Middle frontal gyrus (tissue), 1 donor: ENCODE data around the gene FHOD1.

Experiments
- DNase-seq: peaks from one replicate; pipeline ENCODE4 v3.0.0-alpha.2; 2015; ENCODE audit warnings: low spot score; ENCODE audit errors: extremely low spot score

The FHOD1 gene

DNA sequence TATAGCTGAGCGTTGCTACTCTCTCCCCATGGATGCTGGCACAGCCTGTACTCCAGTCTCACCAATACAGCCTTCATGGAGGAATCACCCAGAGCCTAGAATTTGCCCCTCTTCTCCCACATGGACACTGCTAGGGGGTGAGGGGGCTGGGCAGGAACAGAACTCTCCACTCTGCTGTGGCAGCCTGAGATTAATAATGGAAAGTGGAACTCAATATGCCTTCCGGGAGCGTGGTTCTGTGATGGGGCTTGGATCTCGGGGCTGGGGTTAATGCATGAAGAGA lies 2.7 kb upstream of the FHOD1 start:
- DNase-seq = no peak

DNA sequence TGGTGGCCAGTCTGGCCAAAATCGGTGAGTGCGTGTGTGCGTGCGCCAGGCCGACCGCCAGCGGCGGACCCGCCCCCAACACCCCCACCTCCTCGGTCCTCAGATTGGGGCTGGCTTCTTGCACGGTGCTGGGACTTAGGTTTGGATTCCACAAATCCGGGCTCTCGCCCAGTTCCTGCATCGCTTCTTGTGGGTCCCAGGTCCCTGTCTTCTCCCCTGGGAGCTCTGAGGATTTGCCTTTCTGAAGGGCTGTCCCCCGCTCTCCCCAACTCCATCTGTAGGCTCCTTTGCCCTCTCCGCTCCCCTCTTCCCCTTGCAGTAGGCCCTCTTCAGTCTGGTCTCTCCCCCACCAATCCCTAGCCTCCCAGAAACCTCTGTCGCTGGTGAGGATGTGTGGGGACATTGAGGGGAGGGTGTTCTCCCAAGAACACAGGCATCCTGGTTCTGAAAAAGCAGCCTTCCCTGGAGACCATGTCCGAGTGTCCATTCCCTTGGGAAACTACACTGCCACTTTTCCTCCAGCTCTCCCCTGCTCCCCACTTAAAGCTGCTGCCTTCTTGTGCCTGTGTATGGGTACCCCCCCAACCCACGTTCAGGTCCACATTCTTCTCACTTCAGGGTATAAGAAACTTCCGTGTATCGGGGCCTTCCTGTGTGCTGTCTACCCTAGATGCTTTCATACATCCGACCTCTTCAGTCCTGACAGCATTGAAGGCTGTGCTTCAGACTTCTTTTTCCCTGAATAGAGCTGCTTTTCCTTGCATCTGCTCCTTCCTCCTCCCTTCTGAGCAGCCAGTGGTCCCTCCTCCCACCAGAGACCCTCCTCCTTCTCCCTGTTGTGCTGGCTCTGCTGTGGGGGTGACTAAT lies 2.1 kb upstream of the FHOD1 start:
- DNase-seq = no peak

DNA sequence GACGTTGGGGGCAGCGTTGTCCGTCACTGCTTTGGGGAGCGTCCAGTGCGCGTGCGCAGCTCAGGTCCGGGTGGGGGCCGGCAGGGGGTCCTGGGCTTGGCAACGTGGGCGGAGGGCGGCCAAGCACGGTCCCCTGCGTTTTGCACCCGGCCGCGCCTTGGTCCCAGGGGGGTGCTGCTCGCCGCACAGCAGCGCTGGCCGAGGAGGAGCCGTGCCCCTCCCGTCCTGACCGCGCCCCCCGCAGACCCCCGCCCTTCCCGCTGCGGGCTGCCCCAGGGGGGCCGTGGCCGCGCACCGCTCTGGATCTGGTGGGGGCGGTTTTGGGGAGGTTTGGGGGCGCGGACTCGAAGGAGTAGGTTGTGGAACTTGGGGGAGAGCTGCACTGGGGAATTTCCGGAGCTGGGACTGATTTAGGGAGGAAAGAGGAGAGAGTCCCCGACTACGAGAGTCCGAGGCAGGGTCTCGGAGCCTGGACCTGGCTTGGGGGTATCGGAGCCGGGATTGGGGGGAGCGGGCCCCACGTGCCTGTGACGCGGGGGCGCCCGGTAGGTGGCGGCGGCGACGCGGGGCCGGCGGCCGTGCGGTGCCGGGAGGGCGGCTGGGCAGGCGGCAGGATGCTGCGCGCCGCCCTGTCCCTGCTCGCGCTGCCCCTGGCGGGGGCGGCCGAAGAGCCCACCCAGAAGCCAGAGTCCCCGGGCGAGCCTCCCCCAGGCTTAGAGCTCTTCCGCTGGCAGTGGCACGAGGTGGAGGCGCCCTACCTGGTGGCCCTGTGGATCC lies 1.3 kb upstream of the FHOD1 start, which contains the start of gene SLC9A5:
Gene SLC9A5 (plus strand): TSS at position 579 of the 777 bp plus-strand sequence. CDS start 36 bp downstream, at position 615.
- no peak for DNase-seq

DNA sequence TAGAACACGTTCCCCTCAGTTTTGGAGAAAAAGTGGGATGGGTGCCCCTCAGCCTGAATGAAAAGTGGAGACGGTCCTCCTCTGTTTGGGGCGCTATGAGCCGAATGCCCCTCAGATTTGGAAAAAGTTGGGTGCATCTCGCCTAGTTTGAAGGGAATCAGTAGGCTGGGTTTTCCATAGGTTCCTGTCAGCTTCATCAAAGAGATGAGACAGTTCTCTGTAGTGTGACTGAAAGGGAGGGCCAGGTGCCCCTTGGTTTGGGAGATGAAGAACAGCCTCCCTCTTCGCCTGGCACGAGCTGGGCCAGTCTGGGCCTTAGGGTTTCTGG lies 756 bp upstream of the FHOD1 start:
- no peak for DNase-seq

DNA sequence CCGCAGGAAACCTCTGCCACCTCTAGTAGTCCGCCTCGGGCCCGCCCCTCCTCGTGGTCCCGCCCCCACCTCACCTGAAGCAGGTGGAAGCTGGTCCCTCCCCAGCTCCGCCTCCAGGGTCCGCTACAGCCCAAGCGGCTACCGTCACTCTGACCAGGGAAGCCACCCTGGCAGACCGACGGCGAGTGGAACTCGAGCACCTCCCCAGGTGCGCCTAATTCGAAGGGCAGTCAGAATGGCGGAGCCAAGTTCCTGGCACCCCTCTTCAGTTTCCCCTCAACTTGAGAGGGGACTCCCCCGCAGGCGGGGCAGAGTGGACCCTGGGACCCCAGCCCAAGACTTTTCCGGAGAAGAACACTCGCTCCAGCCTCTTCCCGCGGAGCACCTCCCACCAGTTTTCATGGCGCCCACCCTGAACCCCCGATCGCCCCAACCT lies 507 bp downstream of the FHOD1 start:
- no peak for DNase-seq

DNA sequence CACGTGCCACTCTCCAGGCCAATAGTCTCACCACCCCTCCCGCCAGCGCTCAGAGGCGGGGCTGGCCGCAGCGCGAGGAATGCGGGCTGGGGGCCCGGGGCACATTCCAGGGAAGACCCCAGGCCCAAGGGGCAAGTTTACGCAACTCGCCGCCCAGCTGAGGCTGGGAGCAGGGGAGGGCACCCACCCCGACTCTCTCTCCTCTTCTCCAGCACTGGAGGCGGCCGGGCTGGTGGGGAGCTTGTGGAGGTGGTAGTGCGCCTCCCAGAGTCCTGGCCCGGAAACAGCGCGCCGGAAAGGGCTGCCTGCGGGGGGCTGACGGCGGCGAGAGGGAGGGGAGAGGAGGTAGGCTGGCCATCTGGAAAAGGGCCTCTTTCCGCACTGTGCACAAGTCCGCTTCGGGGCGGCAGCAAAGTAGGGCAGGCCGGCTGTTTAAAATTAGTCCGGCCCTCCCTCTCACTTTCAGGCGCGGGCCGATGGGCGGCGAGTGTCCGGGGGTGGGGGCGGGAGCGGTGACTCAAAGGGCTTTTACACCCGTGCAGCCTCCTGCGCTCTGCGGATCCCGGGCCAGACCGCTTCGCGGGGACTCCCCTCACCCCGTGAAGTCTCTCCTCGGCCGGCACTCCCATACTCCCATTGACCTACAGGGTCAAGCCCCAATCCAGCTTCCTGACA lies 1.1 kb downstream of the FHOD1 start:
- DNase-seq = no peak

DNA sequence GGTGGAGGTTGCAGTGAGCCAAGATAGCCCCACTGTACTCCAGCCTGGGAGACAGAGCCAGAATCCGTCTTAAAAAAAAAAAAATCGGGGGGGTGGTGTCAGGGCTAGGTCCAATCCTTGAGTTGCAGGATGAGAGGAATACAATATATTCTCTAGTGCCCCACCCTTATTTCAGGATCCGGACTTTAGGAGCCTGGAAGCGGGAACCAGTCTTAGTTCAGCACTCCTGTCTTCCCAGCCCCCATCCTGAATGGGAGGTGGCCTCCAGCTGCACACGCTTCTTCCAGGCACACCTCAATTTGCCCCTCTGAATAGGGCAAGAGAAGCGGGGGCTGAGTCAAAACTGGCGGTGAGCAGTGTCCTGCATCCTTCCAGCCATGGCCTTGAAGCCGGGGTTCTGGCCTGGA lies 1.6 kb downstream of the FHOD1 start:
- no peak for DNase-seq

DNA sequence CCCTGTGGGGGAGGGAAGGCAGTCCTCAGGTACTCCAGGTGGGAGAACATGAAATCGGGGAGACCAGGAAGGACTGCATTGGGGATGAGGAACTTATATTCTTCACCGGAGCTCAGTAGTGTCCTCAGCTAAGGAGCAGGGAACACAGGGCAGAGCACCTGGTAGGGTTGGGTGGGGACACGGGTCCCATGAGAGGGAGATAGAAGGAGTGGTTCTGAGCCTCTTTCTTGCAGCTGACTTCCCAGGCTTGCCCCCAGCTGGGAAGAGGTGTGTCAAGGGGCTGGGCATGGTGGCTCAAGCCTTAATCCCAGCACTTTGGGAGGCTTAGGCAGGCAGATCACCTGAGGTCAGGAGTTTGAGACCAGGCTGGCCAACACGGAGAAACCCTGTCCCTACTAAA lies 2.1 kb downstream of the FHOD1 start:
- DNase-seq = no peak

DNA sequence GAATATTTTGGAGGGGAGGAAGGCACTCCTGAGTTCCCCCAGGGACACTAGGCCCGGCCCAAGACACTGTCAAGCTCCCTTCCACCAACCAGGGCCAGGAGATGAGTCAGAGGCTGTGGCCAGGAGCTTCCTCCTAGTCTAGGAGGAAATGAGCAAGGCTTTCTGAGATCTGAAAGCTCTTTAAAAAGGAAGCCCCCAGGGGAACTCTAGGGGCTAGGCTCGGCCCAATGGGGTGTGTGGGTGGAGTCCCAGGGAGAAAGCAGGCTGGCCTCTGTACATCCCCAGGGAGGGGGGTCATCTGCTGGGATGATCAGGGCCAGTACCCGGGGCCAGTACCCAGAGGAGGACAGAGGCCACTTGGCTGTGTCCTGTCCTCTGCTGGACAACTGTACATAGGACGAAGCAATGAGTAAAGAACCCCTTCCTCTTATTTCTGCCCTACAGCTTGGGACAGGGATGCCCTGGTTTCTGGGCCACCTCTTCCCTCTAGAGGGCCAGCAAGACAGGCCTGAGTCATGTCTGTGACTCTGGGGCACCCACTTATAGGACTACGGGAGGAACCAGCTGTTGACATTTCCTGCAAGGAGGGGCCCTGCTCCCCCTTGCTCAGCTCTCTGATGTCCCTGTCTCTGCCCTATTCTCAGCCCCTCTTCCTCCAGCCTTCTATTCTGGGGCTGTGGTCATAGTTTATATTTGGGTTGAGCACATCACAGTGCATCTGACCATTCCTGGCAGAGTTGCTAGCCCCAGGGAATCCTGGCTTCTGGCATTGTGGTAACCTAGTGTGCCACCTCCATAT lies 2.7 kb downstream of the FHOD1 start:
- no peak for DNase-seq

DNA sequence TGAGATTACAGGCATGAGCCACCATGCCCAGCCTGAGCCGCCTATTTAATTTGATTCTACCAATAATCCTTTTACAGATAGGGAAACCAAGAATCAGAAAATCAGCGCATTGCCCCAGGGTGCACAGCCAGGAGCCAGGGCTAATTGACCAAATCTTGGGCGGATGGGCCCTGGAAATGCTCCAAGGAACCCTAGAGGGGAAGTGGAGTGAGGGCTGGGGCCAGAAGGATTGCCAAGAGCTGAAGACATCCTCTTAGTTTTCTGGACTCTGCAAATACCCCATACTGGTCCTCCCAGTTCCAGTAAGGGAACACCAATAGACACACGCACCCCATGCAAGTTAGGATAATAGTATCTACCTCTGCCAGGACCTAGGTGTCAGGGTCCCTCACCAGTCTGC lies 3.8 kb downstream of the FHOD1 start:
- DNase-seq = no peak

DNA sequence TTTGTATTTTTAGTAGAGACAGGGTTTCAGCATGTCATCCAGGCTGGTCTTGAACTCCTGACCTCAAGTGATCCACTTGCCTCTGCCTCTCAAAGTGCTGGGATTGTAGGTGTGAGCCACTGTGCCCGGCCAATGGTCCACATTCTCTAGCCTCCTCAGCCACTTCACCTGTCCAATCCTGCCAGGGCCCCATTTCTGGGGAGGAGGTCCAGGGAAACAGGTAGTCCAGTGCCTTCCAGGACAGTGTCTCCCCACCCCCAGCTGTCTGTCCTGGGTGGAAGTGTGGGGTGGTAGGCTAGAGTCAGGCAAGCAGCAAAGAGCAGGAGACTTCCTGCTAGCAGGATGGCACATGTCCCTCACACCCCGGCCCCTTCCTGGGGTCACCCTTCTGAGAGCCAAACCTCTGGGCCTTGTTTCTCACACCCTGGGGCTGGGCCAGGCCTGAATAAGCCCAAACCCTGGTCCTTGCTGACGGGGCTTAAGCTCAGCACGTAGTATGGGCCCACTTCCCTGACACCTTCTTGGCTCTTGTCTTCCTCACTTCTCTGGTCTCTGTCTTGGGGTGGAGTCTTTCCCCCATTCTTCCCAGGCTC lies 5.0 kb downstream of the FHOD1 start:
- no peak for DNase-seq

DNA sequence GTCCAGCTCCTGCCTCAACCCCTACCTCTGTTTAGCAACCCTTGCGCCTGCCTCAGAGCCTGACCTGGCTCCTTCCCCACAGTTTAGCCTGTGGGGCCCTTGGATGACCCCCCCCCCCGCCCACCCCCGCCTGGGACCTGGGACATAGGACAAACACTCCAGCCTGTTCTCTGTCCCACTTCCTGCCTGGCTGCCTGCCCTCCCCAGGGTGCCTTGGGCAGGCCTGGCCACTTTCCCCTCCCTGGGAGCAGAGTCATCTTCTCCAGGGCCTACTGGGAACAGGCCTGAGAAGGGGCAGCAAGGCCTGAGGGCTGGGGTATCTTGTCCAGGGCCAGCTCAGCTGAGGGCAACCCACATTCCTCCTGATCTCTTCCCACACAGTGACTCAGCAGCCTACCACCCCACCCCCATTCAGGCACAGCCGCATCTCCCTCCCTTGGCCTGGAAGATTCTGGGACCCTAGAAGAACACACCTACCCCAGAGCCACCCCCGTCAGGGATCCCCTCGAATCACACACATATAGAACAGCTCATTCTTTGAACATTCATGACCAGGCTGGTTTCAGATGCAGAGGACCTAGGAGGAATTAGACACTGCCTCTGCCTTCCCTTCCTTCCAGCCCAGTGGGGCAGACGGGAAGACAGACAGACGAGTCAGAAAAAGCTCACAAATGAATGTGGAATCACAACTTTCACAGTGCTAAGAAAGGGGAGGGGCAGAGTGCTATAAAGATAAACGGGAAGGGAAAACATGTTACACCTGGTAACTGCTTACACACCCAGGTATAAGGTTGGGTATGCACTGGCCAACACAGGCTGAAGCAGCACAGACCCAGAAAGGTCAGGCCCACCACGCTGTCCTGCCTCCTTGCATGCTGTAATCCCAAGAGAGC lies 6.0 kb downstream of the FHOD1 start:
- DNase-seq = no peak

DNA sequence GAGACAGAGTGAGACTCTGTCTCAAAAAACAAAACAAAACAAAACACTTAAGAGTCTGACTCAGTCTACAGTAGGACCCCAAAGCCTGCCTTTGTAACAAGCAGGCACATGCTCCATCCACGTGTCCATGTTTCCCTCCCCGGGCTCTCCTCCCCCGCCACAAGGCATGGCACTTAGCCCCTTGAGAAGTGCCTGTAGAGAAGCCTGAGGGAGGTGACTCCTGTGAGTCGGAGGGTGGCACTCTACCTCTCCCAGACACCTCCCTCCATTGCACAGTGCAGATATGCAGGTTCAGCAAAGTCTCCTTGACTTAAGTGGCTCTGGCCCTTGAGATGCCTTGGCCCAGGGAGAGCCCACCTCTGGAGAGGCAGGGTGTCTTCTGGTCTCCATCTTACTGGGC lies 6.8 kb downstream of the FHOD1 start:
- no peak for DNase-seq

DNA sequence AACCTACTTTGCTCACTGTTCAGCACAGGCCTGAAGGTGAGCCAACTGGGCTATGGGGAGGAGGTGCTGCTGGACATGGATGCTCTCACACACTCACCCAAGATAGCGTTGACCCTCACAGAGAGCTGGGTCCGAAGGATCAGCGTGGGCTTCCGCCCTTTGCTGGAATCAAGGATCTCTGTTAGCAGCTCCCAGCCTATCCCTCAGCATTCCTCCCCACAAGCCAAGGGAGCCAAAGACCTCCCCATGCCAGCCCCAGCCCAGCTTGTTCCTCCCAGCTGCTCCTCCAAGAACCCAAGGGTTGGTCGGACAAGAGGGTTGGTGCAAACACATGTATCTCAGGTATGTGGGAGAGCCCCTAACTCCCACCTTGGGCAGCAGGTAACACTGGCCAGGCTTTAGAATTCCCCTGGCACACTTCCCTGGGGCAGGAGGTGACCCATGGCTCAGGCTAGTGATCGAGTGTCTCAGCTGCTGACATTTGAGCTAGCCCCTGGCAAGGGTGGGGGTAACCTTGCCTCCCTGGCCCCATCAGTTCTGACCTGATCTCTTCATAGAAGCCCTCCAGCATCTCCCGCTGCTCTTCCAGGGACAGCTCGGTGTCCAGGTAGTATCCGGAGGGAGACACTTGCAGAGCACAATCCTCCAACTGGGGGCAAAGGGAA lies 8.3 kb downstream of the FHOD1 start:
- DNase-seq = no peak

DNA sequence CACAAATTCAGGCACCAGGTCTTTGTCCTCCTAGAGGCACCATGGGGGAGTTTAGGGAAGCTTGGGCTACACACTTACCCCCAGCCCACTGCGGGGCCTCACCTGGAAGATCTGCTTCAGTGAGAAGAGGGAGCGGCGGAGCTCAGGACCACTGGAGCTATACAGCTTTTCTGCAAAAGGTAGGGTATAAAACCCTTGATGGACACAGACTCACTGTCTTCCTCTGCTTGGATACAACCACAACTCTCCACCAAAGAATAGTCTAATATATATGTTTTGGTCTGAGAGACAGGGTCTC lies 9.1 kb downstream of the FHOD1 start:
- no peak for DNase-seq

DNA sequence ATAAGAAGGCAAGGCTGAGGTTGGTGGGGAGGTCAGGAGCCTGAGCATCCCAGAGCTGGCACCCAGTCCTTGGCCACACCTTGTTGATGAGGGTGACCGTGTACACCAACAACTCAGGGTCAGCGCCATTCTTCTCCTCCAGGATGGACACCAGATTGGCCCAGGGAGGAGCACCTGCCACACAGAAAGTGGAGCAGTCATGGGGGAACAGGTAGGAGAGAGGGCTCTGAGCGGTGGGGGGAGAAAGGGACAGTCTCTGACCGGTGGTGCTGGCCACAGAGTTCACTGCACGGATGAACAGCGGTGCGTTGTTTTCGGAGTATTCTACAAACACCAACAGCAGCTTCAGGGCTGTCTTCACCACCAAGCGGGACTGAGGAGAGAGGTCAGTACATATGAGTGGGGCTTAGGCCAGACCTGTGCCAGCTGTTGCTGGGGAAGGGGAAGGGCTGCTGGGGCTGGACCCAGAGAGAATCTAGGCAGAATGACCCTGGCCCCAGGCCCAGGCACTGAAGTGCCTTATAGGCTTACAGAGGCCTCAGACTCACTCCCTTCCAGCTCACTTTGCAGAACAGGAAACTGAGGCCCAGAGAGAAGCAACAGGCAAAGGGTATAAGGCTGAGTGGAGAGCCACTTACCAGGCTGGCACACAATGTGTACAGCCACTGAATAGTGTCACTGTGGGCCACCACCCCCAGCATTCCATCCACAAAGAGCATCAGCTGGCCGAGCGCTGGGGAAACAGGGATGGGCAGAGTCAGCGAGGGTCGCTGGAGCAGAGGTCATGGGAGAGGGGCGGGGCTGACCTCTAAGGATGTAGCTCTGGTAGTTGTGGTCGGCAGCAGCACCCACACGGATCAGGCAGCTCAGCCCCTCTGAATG lies 9.6 kb downstream of the FHOD1 start:
- DNase-seq = no peak

DNA sequence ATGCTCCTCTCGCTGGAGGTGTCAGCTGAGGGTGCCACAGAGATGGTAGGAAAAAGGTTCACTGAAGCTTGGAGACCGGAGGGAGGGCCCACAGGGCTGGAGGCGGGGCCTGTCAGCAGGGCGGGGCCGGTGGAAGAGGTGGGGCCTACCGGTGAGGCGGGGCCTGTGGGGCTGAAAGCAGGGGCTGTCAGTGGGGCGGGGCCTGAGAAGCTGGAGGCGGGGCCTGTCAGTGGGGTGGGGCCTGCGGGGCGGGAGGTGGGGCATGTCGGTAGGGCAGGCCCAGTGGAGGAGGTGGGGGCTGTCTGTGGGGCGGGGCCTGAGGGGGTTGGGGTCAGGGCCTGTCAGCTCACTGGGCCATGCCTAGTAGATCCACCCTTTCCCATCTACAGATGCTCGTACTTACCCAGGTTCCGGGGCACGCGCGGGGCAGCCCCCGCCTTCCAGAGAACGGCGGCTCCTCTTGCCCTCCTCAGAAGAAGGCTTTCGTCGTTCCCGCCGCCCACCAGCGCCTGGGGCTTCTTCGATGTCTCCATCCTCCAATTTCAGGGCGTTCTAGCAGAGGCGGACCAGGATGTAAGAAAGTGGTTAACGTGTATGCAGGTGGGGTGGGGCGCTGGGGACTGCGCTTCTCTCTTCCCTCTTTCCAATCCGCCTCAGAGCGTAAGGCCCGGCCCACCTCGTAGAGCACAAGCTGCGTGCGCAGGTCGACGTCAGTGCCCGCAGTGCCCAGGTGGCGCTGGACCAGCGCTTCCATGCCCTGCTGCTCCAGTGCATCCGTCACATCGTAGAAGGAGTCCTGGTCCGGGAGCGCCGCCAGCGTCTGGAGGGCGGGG lies 10.5 kb downstream of the FHOD1 start:
- no peak for DNase-seq
